Measurements from ENCODE around the gene MAP3K13. TPM values are rescaled to one million over a fixed set of nuclear protein-coding genes. Genes with fewer than 3 reads are reported as not detected.
"Not testable (repeated sequence)": the region's sequence is repeated elsewhere in the genome, so short reads cannot be mapped to it uniquely, and the experiment has no call there.

Gene MAP3K13
- polyA plus RNA-seq, 5 donors, result 36.5 to 49.0 (median 44.1) TPM

GRCh38 chr3:185393055-185393454 lies 30.1 kb downstream of the MAP3K13 start:
- no peak for DNase-seq

- no peak for DNase-seq
These were observed 34.7 kb downstream of the MAP3K13 start for GRCh38 chr3:185397676-185398075.

- DNase-seq, result no peak
These were observed 37.1 kb downstream of the MAP3K13 start for GRCh38 chr3:185399737-185400667.

- DNase-seq, result no peak
These were observed 37.9 kb downstream of the MAP3K13 start for GRCh38 chr3:185400866-185401265.

GRCh38 chr3:185401319-185401955 lies 38.5 kb downstream of the MAP3K13 start:
- DNase-seq, result no peak

GRCh38 chr3:185402561-185402960 lies 39.6 kb downstream of the MAP3K13 start:
- DNase-seq, result peak; percentile 13 to 28

GRCh38 chr3:185403002-185403401 lies 40.1 kb downstream of the MAP3K13 start:
- DNase-seq, result no peak

- no peak for DNase-seq
These were observed 42.3 kb downstream of the MAP3K13 start for GRCh38 chr3:185405243-185405642.

GRCh38 chr3:185405664-185406063 lies 42.7 kb downstream of the MAP3K13 start:
- no peak for DNase-seq

GRCh38 chr3:185406121-185406620 lies 43.2 kb downstream of the MAP3K13 start:
- DNase-seq, result no peak

- no peak for DNase-seq
These were observed 47.0 kb downstream of the MAP3K13 start for GRCh38 chr3:185409957-185410356.

- DNase-seq, result no peak
These were observed 48.2 kb downstream of the MAP3K13 start for GRCh38 chr3:185411133-185411532.

- no peak for DNase-seq
These were observed 53.6 kb downstream of the MAP3K13 start for GRCh38 chr3:185416513-185416912.

GRCh38 chr3:185418561-185418977 lies 55.6 kb downstream of the MAP3K13 start:
- DNase-seq, result not testable (repeated sequence)

- no peak for DNase-seq
These were observed 57.8 kb downstream of the MAP3K13 start for GRCh38 chr3:185420762-185421161.

- DNase-seq, result no peak
These were observed 58.8 kb downstream of the MAP3K13 start for GRCh38 chr3:185421577-185422232.

- no peak for DNase-seq
These were observed 59.7 kb downstream of the MAP3K13 start for GRCh38 chr3:185422677-185423076.

- no peak for DNase-seq
These were observed 60.2 kb downstream of the MAP3K13 start for GRCh38 chr3:185423178-185423577.

GRCh38 chr3:185424435-185424834 lies 61.5 kb downstream of the MAP3K13 start:
- no peak for DNase-seq

- no peak for DNase-seq
These were observed 67.4 kb downstream of the MAP3K13 start for GRCh38 chr3:185430375-185430774.

GRCh38 chr3:185439745-185440466 lies 77.0 kb downstream of the MAP3K13 start:
- no peak for DNase-seq

GRCh38 chr3:185442031-185442430 lies 79.1 kb downstream of the MAP3K13 start:
- DNase-seq, result no peak

Data from right lung (tissue), 5 donors.